NCI-H226 (cell line): ENCODE results near the gene TRIM10.
A peak's percentile ranks its signal among the peaks of the same experiment; 100 is the strongest.

Source experiments
- DNase-seq: peaks from one replicate; pipeline ENCODE4 v3.0.0-alpha.2; 2015

Gene TRIM10

GRCh38 chr6:30160785-30161531 is at the start of gene TRIM10:
Gene TRIM10, minus strand, starts transcription at chr6:30161211. Its CDS starts 353 bp downstream, at chr6:30160858.
- no peak for DNase-seq

GRCh38 chr6:30207619-30208295 is 46.7 kb upstream of the TRIM10 start:
- DNase-seq: peak; percentile 71

- peak; percentile 54 for DNase-seq
These were observed 46.0 kb upstream of the TRIM10 start for GRCh38 chr6:30206799-30207618.

GRCh38 chr6:30206152-30206551 is 45.1 kb upstream of the TRIM10 start:
- no peak for DNase-seq

GRCh38 chr6:30204116-30204515 is 43.1 kb upstream of the TRIM10 start:
- no peak for DNase-seq

- no peak for DNase-seq
These were observed 41.4 kb upstream of the TRIM10 start for GRCh38 chr6:30202366-30202765.

- no peak for DNase-seq
These were observed 39.7 kb upstream of the TRIM10 start for GRCh38 chr6:30200551-30201281.

GRCh38 chr6:30198166-30199084 is 37.4 kb upstream of the TRIM10 start:
- no peak for DNase-seq

GRCh38 chr6:30196376-30196775 is 35.4 kb upstream of the TRIM10 start:
- no peak for DNase-seq

GRCh38 chr6:30195951-30196350 is 34.9 kb upstream of the TRIM10 start:
- no peak for DNase-seq

GRCh38 chr6:30194797-30195690 is 34.0 kb upstream of the TRIM10 start:
- no peak for DNase-seq

GRCh38 chr6:30192076-30192475 is 31.1 kb upstream of the TRIM10 start:
- DNase-seq: peak; percentile 16

- DNase-seq: no peak
These were observed 27.5 kb upstream of the TRIM10 start for GRCh38 chr6:30188541-30188940.

- DNase-seq: no peak
These were observed 25.0 kb upstream of the TRIM10 start for GRCh38 chr6:30185846-30186484.

- no peak for DNase-seq
These were observed 23.5 kb upstream of the TRIM10 start for GRCh38 chr6:30184417-30185031.

GRCh38 chr6:30180145-30180544 is 19.1 kb upstream of the TRIM10 start:
- DNase-seq: no peak

GRCh38 chr6:30178837-30179236 is 17.8 kb upstream of the TRIM10 start:
- no peak for DNase-seq

GRCh38 chr6:30175765-30176164 is 14.8 kb upstream of the TRIM10 start:
- no peak for DNase-seq

GRCh38 chr6:30172681-30173080 is 11.7 kb upstream of the TRIM10 start:
- no peak for DNase-seq
